HCT116 (cell line): ENCODE measurements around the gene MYO1F.

Source experiments
- EZH2phosphoT487 ChIP-seq: fragments of 200-600 bp; IDR thresholded peaks from 2 replicates; pipeline ENCODE4 v1.6.1; 2018; ENCODE audit warnings: antibody characterized with exemption, borderline replicate concordance
- POLR2A ChIP-seq: IDR thresholded peaks from 2 replicates; pipeline ENCODE4 v1.7.0; 2011; ENCODE audit warnings: borderline replicate concordance; ENCODE audit not compliant: insufficient read depth, insufficient read length; ENCODE audit errors: extremely low read depth
- POLR2AphosphoS5 ChIP-seq: IDR thresholded peaks from 2 replicates; pipeline ENCODE4 v1.6.1; 2011; ENCODE audit warnings: mild to moderate bottlenecking, low read depth, low read length, moderate library complexity
- RAD21 ChIP-seq: IDR thresholded peaks from 2 replicates; pipeline ENCODE4 v1.6.1; 2012; ENCODE audit warnings: low read depth, mild to moderate bottlenecking
- SIN3A ChIP-seq: IDR thresholded peaks from 2 replicates; pipeline ENCODE4 v1.6.1; 2012; ENCODE audit warnings: low read depth
- TF ChIP-seq, protein P1 (sequence below), 3 experiments: fragments of 200-600 bp in 1 of 3; sonication (generic) in 1 of 3; IDR thresholded peaks in 2 of 3; conservative IDR thresholded peaks in 1 of 3; 2 replicates each; pipeline ENCODE4 v1.5.1; 2012 to 2017; ENCODE audit warnings: low read depth in 2 of 3, low read length in 2 of 3, antibody characterized with exemption in 1 of 3, borderline replicate concordance in 1 of 3, control low read depth in 1 of 3, mild to moderate bottlenecking in 1 of 3, mixed read lengths in 1 of 3, mixed run types in 1 of 3, moderate library complexity in 1 of 3; ENCODE audit not compliant: insufficient read depth in 1 of 3

DNA sequence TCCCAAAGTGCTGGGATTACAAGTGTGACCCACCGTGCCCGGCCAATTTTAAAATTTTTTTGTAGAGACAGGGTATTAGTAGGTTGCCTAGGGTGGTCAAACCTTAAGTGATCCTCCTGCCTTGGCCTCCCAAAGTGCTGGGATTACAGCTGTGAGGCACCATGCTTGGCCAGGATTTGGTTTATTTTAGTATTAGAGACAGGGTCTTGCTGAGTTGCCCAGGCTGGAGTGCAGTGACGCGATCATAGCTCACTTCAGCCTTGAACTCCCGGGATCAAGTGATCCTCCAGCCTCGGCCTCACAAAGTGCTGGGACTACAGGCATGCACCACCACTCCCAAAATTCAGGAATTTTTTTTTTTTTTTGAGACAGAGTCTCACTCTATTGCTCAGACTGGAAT, 57.9 kb downstream of the MYO1F start:
- TF ChIP-seq, protein P1, sequence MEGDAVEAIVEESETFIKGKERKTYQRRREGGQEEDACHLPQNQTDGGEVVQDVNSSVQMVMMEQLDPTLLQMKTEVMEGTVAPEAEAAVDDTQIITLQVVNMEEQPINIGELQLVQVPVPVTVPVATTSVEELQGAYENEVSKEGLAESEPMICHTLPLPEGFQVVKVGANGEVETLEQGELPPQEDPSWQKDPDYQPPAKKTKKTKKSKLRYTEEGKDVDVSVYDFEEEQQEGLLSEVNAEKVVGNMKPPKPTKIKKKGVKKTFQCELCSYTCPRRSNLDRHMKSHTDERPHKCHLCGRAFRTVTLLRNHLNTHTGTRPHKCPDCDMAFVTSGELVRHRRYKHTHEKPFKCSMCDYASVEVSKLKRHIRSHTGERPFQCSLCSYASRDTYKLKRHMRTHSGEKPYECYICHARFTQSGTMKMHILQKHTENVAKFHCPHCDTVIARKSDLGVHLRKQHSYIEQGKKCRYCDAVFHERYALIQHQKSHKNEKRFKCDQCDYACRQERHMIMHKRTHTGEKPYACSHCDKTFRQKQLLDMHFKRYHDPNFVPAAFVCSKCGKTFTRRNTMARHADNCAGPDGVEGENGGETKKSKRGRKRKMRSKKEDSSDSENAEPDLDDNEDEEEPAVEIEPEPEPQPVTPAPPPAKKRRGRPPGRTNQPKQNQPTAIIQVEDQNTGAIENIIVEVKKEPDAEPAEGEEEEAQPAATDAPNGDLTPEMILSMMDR (IDR thresholded peaks at IDR 0.05 in 2 of 3, conservative IDR thresholded peaks at IDR 0.05 in 1 of 3; ENCODE audit: borderline replicate concordance in 1 of 3, insufficient read depth in 1 of 3, low read depth in 2 of 3, low read length in 2 of 3), result no peak
- TF ChIP-seq EZH2phosphoT487, result no peak
- no peak for TF ChIP-seq RAD21
- TF ChIP-seq POLR2A, result no peak
- no peak for TF ChIP-seq POLR2AphosphoS5
- no peak for TF ChIP-seq SIN3A
